Mesendoderm (in vitro differentiated cells): Measurements from ENCODE around the gene ICOS.

Experiments used
- DNase-seq: peaks from one replicate; pipeline ENCODE4 v3.0.0; 2013
- H2AK5ac ChIP-seq: 2 replicates; pipeline ENCODE4 v1.6.1; 2013; ENCODE audit warnings: low read length, inconsistent platforms
- H2BK120ac ChIP-seq: 2 replicates; pipeline ENCODE4 v1.6.1; 2013; ENCODE audit warnings: low read depth, mild to moderate bottlenecking, low read length, moderate library complexity, mixed read lengths
- H2BK15ac ChIP-seq: replicated peaks from 2 replicates; pipeline ENCODE4 v1.6.1; 2013; ENCODE audit warnings: low read depth, mild to moderate bottlenecking, moderate library complexity
- H2BK5ac ChIP-seq: 2 replicates; pipeline ENCODE4 v1.6.1; 2013; ENCODE audit warnings: low read length, inconsistent platforms
- H3K18ac ChIP-seq: 2 replicates; pipeline ENCODE4 v1.6.1; 2013; ENCODE audit warnings: mild to moderate bottlenecking, low read length, mixed read lengths
- H3K23ac ChIP-seq: one replicate; pipeline ENCODE4 v1.6.1; 2013; ENCODE audit warnings: low read length
- H3K27ac ChIP-seq: 2 replicates; pipeline ENCODE4 v1.5.1; 2013; ENCODE audit warnings: low read depth, mild to moderate bottlenecking, inconsistent platforms, low read length, moderate library complexity
- H3K27me3 ChIP-seq: 2 replicates; pipeline ENCODE4 v1.6.1; 2013; ENCODE audit warnings: low read length, control low read depth, mild to moderate bottlenecking, inconsistent platforms; ENCODE audit not compliant: insufficient read depth, poor library complexity
- H3K36me3 ChIP-seq: 2 replicates; pipeline ENCODE4 v1.6.1; 2013; ENCODE audit warnings: low read length, inconsistent platforms; ENCODE audit not compliant: control insufficient read depth, insufficient read depth
- H3K4ac ChIP-seq: one replicate; pipeline ENCODE4 v1.6.1; 2013; ENCODE audit warnings: low read depth, mild to moderate bottlenecking, low read length, moderate library complexity
- H3K4me1 ChIP-seq: 2 replicates; pipeline ENCODE4 v1.6.1; 2013; ENCODE audit warnings: low read depth, low read length, inconsistent platforms; ENCODE audit not compliant: control insufficient read depth
- H3K4me2 ChIP-seq: 2 replicates; pipeline ENCODE4 v1.6.1; 2013; ENCODE audit warnings: low read length
- H3K4me3 ChIP-seq: 2 replicates; pipeline ENCODE4 v1.5.1; 2013; ENCODE audit warnings: mild to moderate bottlenecking, low read length
- H3K56ac ChIP-seq: one replicate; pipeline ENCODE4 v1.6.1; 2013; ENCODE audit warnings: low read length
- H3K79me1 ChIP-seq: 2 replicates; pipeline ENCODE4 v1.6.1; 2013; ENCODE audit warnings: low read length, inconsistent platforms
- H3K79me2 ChIP-seq: 2 replicates; pipeline ENCODE4 v1.6.1; 2013; ENCODE audit warnings: mild to moderate bottlenecking, low read length; ENCODE audit not compliant: control insufficient read depth, insufficient read depth
- H3K9ac ChIP-seq: 2 replicates; pipeline ENCODE4 v1.6.1; 2013; ENCODE audit warnings: low read length, inconsistent platforms
- H4K5ac ChIP-seq: one replicate; pipeline ENCODE4 v1.6.1; 2013; ENCODE audit warnings: low read length
- H4K8ac ChIP-seq: one replicate; pipeline ENCODE4 v1.6.1; 2013; ENCODE audit warnings: low read depth, mild to moderate bottlenecking, control low read depth, low read length, moderate library complexity
- WGBS: extraction: QIAGEN DNeasy Blood & Tissue Kit; methylation state at CpG from one replicate; pipeline ENCODE4 v1.1.7; 2013; ENCODE audit warnings: low lambda C conversion rate, missing lambda C conversion rate; ENCODE audit not compliant: insufficient coverage; ENCODE audit errors: extremely low coverage; 5-methylcytosine and 5-hydroxymethylcytosine counted together

Gene ICOS

GRCh38 chr2:203900253-203900652 lies 36.3 kb upstream of the ICOS start:
- H3K18ac ChIP-seq: no peak overlapping the region
- no peak overlapping the region for H3K56ac ChIP-seq
- H3K4ac ChIP-seq: no peak overlapping the region
- H2AK5ac ChIP-seq: no peak overlapping the region
- no peak overlapping the region for H3K9ac ChIP-seq
- no peaks in the 10 kb centered on the region for H3K36me3 ChIP-seq
- no peaks in the 10 kb centered on the region for H3K27me3 ChIP-seq
- H2BK5ac ChIP-seq: no peak overlapping the region
- DNase-seq: no peak
- no peaks in the 10 kb centered on the region for H3K79me2 ChIP-seq
- no peak overlapping the region for H3K4me3 ChIP-seq
- no peak overlapping the region for H2BK15ac ChIP-seq
- no peaks in the 10 kb centered on the region for H3K4me1 ChIP-seq
- H3K27ac ChIP-seq: no peak overlapping the region
- no peak overlapping the region for H3K23ac ChIP-seq
- WGBS: no CpG with 5 or more reads among the region's 2 CpGs
- no peak overlapping the region for H3K4me2 ChIP-seq
- H2BK120ac ChIP-seq: no peak overlapping the region
- H3K79me1 ChIP-seq: no peaks in the 10 kb centered on the region
- H4K8ac ChIP-seq: no peak overlapping the region
- H4K5ac ChIP-seq: no peak overlapping the region

- Histone ChIP-seq H2AK5ac (no peak overlapping the region), H3K56ac (no peak overlapping the region), H2BK15ac (no peak overlapping the region)
Measured at GRCh38 chr2:203904022-203904421, 32.5 kb upstream of the ICOS start.

DNA sequence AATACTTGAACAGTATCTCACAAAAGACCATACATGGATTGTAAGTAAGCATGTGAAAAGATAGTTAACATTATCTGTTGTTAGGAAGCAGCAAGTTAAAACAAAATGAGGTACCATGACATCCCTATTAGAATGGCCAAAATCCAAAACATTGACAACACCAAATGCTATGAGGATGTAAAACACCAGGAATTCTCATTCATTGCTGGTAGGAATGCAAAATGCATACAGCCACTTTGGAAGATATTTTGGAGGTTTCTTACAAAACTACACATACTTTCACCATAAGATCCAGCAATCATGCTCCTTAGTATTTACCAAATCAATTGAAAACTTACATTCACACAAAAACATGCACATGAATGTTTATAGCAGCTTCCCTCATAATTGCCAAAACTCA lies 30.9 kb upstream of the ICOS start:
- no peak overlapping the region for H2BK15ac ChIP-seq
- no peak overlapping the region for H3K23ac ChIP-seq
- no peak overlapping the region for H3K4me2 ChIP-seq
- no peak overlapping the region for H3K4me3 ChIP-seq
- H3K4me1 ChIP-seq: no peaks in the 10 kb centered on the region
- H2BK120ac ChIP-seq: no peak overlapping the region
- no peak overlapping the region for H3K56ac ChIP-seq
- no peak overlapping the region for H3K27ac ChIP-seq
- no peaks in the 10 kb centered on the region for H3K27me3 ChIP-seq
- H3K4ac ChIP-seq: no peak overlapping the region
- no peak overlapping the region for H3K18ac ChIP-seq
- H3K79me1 ChIP-seq: no peaks in the 10 kb centered on the region
- H4K5ac ChIP-seq: no peak overlapping the region
- H2BK5ac ChIP-seq: no peak overlapping the region
- no peak overlapping the region for H2AK5ac ChIP-seq
- H3K9ac ChIP-seq: no peak overlapping the region
- H3K79me2 ChIP-seq: no peaks in the 10 kb centered on the region
- DNase-seq: no peak
- H3K36me3 ChIP-seq: no peaks in the 10 kb centered on the region
- no peak overlapping the region for H4K8ac ChIP-seq

More at GRCh38 chr2:203904022-203904421, 32.5 kb upstream of the ICOS start:
- Histone ChIP-seq H4K8ac (no peak overlapping the region), H3K27me3 (no peaks in the 10 kb centered on the region), H3K18ac (no peak overlapping the region), H3K4me2 (no peak overlapping the region), H2BK5ac (no peak overlapping the region), H3K27ac (no peak overlapping the region), H3K4me1 (no peaks in the 10 kb centered on the region), H2BK120ac (no peak overlapping the region), H4K5ac (no peak overlapping the region), H3K4ac (no peak overlapping the region), H3K79me2 (no peaks in the 10 kb centered on the region), H3K79me1 (no peaks in the 10 kb centered on the region), H3K9ac (no peak overlapping the region), H3K36me3 (no peaks in the 10 kb centered on the region), H3K23ac (no peak overlapping the region), H3K4me3 (no peak overlapping the region)
- WGBS: no CpG with 5 or more reads among the region's 4 CpGs
- no peak for DNase-seq

- no peak overlapping the region for H4K5ac ChIP-seq
- no peaks in the 10 kb centered on the region for H3K79me1 ChIP-seq
- H2BK120ac ChIP-seq: no peak overlapping the region
- no peak overlapping the region for H3K18ac ChIP-seq
- no peak overlapping the region for H3K4ac ChIP-seq
- no peak for DNase-seq
- H3K36me3 ChIP-seq: no peaks in the 10 kb centered on the region
- no peak overlapping the region for H2BK15ac ChIP-seq
- no peak overlapping the region for H4K8ac ChIP-seq
- no peak overlapping the region for H3K27ac ChIP-seq
- H2AK5ac ChIP-seq: no peak overlapping the region
- no peaks in the 10 kb centered on the region for H3K27me3 ChIP-seq
- no peak overlapping the region for H3K9ac ChIP-seq
- H3K79me2 ChIP-seq: no peaks in the 10 kb centered on the region
- no peak overlapping the region for H3K56ac ChIP-seq
- no CpG with 5 or more reads among the region's 6 CpGs for WGBS
- no peaks in the 10 kb centered on the region for H3K4me1 ChIP-seq
- H2BK5ac ChIP-seq: no peak overlapping the region
- no peak overlapping the region for H3K4me3 ChIP-seq
- no peak overlapping the region for H3K4me2 ChIP-seq
- H3K23ac ChIP-seq: no peak overlapping the region
Measured at GRCh38 chr2:203908066-203908796, 28.3 kb upstream of the ICOS start.

DNA sequence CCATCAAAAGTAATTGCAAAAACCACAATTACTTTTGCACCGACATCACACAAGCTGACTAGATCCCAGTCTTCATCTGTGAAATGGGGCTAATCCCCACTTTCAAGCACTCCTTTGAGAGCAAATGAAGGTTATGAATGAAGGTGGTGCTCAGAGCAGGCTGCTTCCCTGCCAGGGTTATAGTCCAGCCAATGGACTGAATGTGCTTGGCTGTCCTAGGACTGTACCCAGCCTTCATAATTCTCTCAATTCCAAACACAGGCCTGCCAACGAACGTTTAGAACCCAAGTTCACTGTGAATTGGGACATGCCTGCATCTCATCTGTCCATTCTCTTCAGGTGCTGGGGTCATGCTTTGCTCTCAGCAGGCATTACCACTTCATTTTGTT lies 27.8 kb upstream of the ICOS start:
- H3K79me1 ChIP-seq: no peaks in the 10 kb centered on the region
- DNase-seq: no peak
- H2BK120ac ChIP-seq: no peak overlapping the region
- H3K4ac ChIP-seq: no peak overlapping the region
- H3K4me2 ChIP-seq: no peak overlapping the region
- H4K5ac ChIP-seq: no peak overlapping the region
- H3K4me1 ChIP-seq: no peaks in the 10 kb centered on the region
- no peak overlapping the region for H3K23ac ChIP-seq
- H3K27me3 ChIP-seq: no peaks in the 10 kb centered on the region
- no peak overlapping the region for H4K8ac ChIP-seq
- H3K27ac ChIP-seq: no peak overlapping the region
- no peak overlapping the region for H3K56ac ChIP-seq
- H2BK15ac ChIP-seq: no peak overlapping the region
- H2BK5ac ChIP-seq: no peak overlapping the region
- H3K4me3 ChIP-seq: no peak overlapping the region
- no peak overlapping the region for H3K9ac ChIP-seq
- H3K79me2 ChIP-seq: no peaks in the 10 kb centered on the region
- no CpG with 5 or more reads among the region's 3 CpGs for WGBS
- H3K18ac ChIP-seq: no peak overlapping the region
- no peak overlapping the region for H2AK5ac ChIP-seq
- H3K36me3 ChIP-seq: no peaks in the 10 kb centered on the region
